Keratinocyte (primary cell): Measurements from ENCODE around the gene GRIA4. TPM values are rescaled to one million over a fixed set of nuclear protein-coding genes. Genes with fewer than 3 reads are reported as not detected.

Experiments used
- DNase-seq: peaks from one replicate; pipeline ENCODE4 v3.0.0-alpha.2; 2011; ENCODE audit warnings: low read depth, missing footprints, low spot score
- FAIRE-seq: peaks from 2 replicates; lab custom pipeline; 2011; peaks lifted over from hg19 to GRCh38; lab: Jason Lieb, UNC
- H2AFZ ChIP-seq: 2 replicates; pipeline ENCODE4 v1.6.0; 2012; ENCODE audit warnings: low read length, control low read depth, inconsistent platforms; ENCODE audit not compliant: control insufficient read depth
- H3K27ac ChIP-seq: 2 replicates; pipeline ENCODE4 v1.5.1; 2011; ENCODE audit warnings: low read length; ENCODE audit not compliant: control insufficient read depth, insufficient read depth
- H3K27me3 ChIP-seq: 3 replicates; pipeline ENCODE4 v1.6.0; 2011; ENCODE audit warnings: low read length; ENCODE audit not compliant: control insufficient read depth, insufficient read depth; ENCODE audit errors: extremely low read depth
- H3K36me3 ChIP-seq, 2 experiments: 2 replicates in 1 of 2; 3 replicates in 1 of 2; pipeline ENCODE4 v1.5.1; 2011; ENCODE audit warnings: low read length in 2 of 2, mild to moderate bottlenecking in 1 of 2; ENCODE audit not compliant: control insufficient read depth in 2 of 2, insufficient read depth in 2 of 2; ENCODE audit errors: extremely low read depth in 1 of 2
- H3K4me1 ChIP-seq: 3 replicates; pipeline ENCODE4 v1.5.1; 2011; ENCODE audit warnings: low read length; ENCODE audit not compliant: control insufficient read depth, insufficient read depth; ENCODE audit errors: extremely low read depth
- H3K4me2 ChIP-seq: 3 replicates; pipeline ENCODE4 v1.6.0; 2011; ENCODE audit warnings: low read depth, low read length; ENCODE audit not compliant: control insufficient read depth, insufficient read depth; ENCODE audit errors: extremely low read depth
- H3K4me3 ChIP-seq, 3 experiments: fragments of 200-600 bp in 1 of 3; sonication (generic) in 1 of 3; 2 replicates in 2 of 3; 3 replicates in 1 of 3; pipeline ENCODE4 v1.5.1; 2011 to 2016; ENCODE audit warnings: low read length in 3 of 3, mild to moderate bottlenecking in 3 of 3, control low read depth in 2 of 3, inconsistent platforms in 1 of 3, low read depth in 1 of 3, mixed read lengths in 1 of 3, mixed run types in 1 of 3, moderate library complexity in 1 of 3; ENCODE audit not compliant: control insufficient read depth in 2 of 3, insufficient read depth in 2 of 3; ENCODE audit errors: extremely low read depth in 1 of 3
- H3K79me2 ChIP-seq: 2 replicates; pipeline ENCODE4 v1.6.0; 2012; ENCODE audit warnings: low read length; ENCODE audit not compliant: control insufficient read depth, insufficient read depth
- H3K9ac ChIP-seq: 3 replicates; pipeline ENCODE4 v1.6.0; 2011; ENCODE audit warnings: low read length; ENCODE audit not compliant: control insufficient read depth, insufficient read depth; ENCODE audit errors: extremely low read depth
- H3K9me1 ChIP-seq: 3 replicates; pipeline ENCODE4 v1.6.0; 2011; ENCODE audit warnings: low read length; ENCODE audit not compliant: control insufficient read depth, insufficient read depth; ENCODE audit errors: extremely low read depth
- H3K9me3 ChIP-seq: 2 replicates; pipeline ENCODE4 v1.5.1; 2012; ENCODE audit warnings: low read depth, low read length; ENCODE audit not compliant: control insufficient read depth
- H4K20me1 ChIP-seq: 3 replicates; pipeline ENCODE4 v1.6.0; 2011; ENCODE audit warnings: low read length; ENCODE audit not compliant: control insufficient read depth, insufficient read depth; ENCODE audit errors: extremely low read depth
- EZH2 ChIP-seq: IDR thresholded peaks from one replicate; pipeline ENCODE4 v1.6.1; 2012; ENCODE audit warnings: inconsistent platforms, mild to moderate bottlenecking, low read length, moderate library complexity
- dilution Hi-C: fragments of 300-500 bp; cut with MboI; formaldehyde crosslinking; loops from one replicate; pipeline ENCODE4 v1.7.0; 2020; ENCODE audit warnings: low sequenced_read_pairs; ENCODE audit not compliant: extremely low pct_ligation_motif_present
- polyA plus RNA-seq, 5 experiments: library from polyadenylated mRNA; depleted of rRNA in 3 of 5; stranded (reverse) in 3 of 5; stranded (forward) in 1 of 5; unstranded in 1 of 5; fragments of >200 nt; gene quantifications; 1 replicate in 1 of 5; 2 replicates in 3 of 5; 3 replicates in 1 of 5; pipeline versions ENCODE4 v1.2.1 to v1.2.3, GENCODE V29; 2011 to 2012; ENCODE audit warnings: missing spikeins in 2 of 5, low read depth in 1 of 5, low replicate concordance in 1 of 5
- TF ChIP-seq, protein P1 (sequence below), 3 experiments: IDR thresholded peaks in 1 of 3; conservative IDR thresholded peaks in 1 of 3; optimal IDR thresholded peaks in 1 of 3; 2 replicates in 2 of 3; 3 replicates in 1 of 3; pipeline versions ENCODE3 to v1.5.1; 2011; ENCODE audit warnings: low read length in 3 of 3, mild to moderate bottlenecking in 3 of 3, moderate library complexity in 2 of 3, control low read depth in 1 of 3, inconsistent platforms in 1 of 3; ENCODE audit not compliant: insufficient read depth in 2 of 3; ENCODE audit errors: extremely low read depth in 1 of 3

Gene GRIA4
- polyA plus RNA-seq, 1 donor (not counting 4 experiments of a cell fraction or from before 2014, with no cell fraction given): not detected

DNA sequence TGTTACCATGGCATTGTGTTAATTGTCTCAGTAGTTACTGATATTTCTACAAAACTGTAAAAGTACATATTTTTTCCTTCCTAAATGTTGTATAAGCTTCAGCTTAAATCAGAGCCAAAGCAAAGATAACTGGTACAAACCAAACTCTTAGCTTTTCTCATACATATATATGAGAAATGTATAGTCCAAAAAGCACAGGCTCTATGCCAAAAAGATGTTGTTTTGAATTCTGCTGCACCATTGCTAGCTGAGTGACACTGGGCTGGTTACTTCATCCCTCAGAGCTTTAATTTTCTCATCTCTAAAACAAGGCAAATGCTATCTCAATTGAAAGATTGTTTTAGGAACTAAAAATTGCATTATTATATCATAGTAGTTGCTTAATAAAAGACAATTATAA lies 6.7 kb upstream of the GRIA4 start:
- DNase-seq: no peak
- Histone ChIP-seq H3K9me3 (no peaks in the 10 kb centered on the region), H3K79me2 (no peaks in the 10 kb centered on the region), H2AFZ (no peak overlapping the region), H3K4me2 (no peak overlapping the region), H3K4me3 (no peak overlapping the region), H3K9ac (no peak overlapping the region), H3K36me3 (no peaks in the 10 kb centered on the region), H3K27ac (no peak overlapping the region), H4K20me1 (no peaks in the 10 kb centered on the region), H3K4me1 (no peaks in the 10 kb centered on the region), H3K27me3 (no peaks in the 10 kb centered on the region), H3K9me1 (no peaks in the 10 kb centered on the region)
- TF ChIP-seq, protein P1, sequence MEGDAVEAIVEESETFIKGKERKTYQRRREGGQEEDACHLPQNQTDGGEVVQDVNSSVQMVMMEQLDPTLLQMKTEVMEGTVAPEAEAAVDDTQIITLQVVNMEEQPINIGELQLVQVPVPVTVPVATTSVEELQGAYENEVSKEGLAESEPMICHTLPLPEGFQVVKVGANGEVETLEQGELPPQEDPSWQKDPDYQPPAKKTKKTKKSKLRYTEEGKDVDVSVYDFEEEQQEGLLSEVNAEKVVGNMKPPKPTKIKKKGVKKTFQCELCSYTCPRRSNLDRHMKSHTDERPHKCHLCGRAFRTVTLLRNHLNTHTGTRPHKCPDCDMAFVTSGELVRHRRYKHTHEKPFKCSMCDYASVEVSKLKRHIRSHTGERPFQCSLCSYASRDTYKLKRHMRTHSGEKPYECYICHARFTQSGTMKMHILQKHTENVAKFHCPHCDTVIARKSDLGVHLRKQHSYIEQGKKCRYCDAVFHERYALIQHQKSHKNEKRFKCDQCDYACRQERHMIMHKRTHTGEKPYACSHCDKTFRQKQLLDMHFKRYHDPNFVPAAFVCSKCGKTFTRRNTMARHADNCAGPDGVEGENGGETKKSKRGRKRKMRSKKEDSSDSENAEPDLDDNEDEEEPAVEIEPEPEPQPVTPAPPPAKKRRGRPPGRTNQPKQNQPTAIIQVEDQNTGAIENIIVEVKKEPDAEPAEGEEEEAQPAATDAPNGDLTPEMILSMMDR (optimal IDR thresholded peaks at IDR 0.05 in 1 of 3, IDR thresholded peaks at IDR 0.05 in 1 of 3, conservative IDR thresholded peaks at IDR 0.05 in 1 of 3; ENCODE audit: extremely low read depth in 1 of 3, insufficient read depth in 2 of 3, low read length in 3 of 3): no peak
- TF ChIP-seq EZH2: no peak
- dilution Hi-C loops: no loop called here
- no peak for FAIRE-seq

DNA sequence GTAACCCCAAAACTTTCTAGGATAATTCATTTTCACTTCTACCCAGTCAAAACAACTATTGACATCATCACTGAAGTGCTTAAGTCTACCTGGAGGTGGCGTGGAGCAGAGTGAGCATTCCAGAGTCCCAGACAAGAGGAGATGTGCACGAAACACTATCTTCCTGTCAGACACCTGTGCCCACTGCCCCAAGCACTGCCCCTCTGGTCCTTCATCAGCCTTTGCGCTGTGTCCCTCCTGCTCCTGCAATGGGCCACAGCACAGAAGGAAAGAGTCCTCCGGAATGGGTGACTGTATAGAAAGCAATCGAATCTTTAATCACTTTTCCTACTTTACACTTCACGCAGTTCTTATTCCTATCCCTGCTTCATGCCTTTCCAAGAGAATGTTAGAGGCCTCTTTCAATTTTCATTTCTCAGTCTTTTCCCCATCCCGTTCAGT lies 512 bp upstream of the GRIA4 start:
- H3K4me1 ChIP-seq: peaks cover 13% of the 10 kb centered on the region
- peak; percentile 85 for FAIRE-seq
- no peak for DNase-seq
- no peaks in the 10 kb centered on the region for H3K36me3 ChIP-seq
- TF ChIP-seq EZH2: no peak
- TF ChIP-seq, protein P1 (optimal IDR thresholded peaks at IDR 0.05 in 1 of 3, IDR thresholded peaks at IDR 0.05 in 1 of 3, conservative IDR thresholded peaks at IDR 0.05 in 1 of 3; ENCODE audit: extremely low read depth in 1 of 3, insufficient read depth in 2 of 3, low read length in 3 of 3): peak; percentile 57 to 66 (median 63)
- peaks cover 35% of the 10 kb centered on the region for H3K27me3 ChIP-seq
- no peaks in the 10 kb centered on the region for H4K20me1 ChIP-seq
- no peaks in the 10 kb centered on the region for H3K9me3 ChIP-seq
- dilution Hi-C loops: no loop called here
- no peaks in the 10 kb centered on the region for H3K79me2 ChIP-seq
- no peak overlapping the region for H2AFZ ChIP-seq
- no peak overlapping the region for H3K9ac ChIP-seq
- no peak overlapping the region for H3K27ac ChIP-seq
- H3K9me1 ChIP-seq: no peaks in the 10 kb centered on the region
- H3K4me2 ChIP-seq: no peak overlapping the region
- H3K4me3 ChIP-seq: peak overlapping the region in 1 of 3 experiments; percentile 5
